Esophagus squamous epithelium (tissue), 4 donors: ENCODE measurements around the gene HMMR.

Experiments used
- CTCF ChIP-seq, 6 experiments: fragments of 450-650 bp in 4 of 6; fragments of 200-600 bp in 2 of 6; sonication (generic) in 2 of 6; IDR thresholded peaks; one replicate each; pipeline ENCODE4 v1.5.1; 2016 to 2019; ENCODE audit warnings: antibody characterized with exemption in 6 of 6, mild to moderate bottlenecking in 4 of 6, moderate library complexity in 4 of 6
- POLR2A ChIP-seq, 4 donors: fragments of 450-650 bp; IDR thresholded peaks; one replicate each; pipeline ENCODE4 v1.6.1; 2017; ENCODE audit warnings: antibody characterized with exemption in 4 of 4, mild to moderate bottlenecking in 4 of 4, moderate library complexity in 3 of 4

GRCh38 chr5:163463063-163463435 is 2.6 kb downstream of the HMMR start:
- TF ChIP-seq CTCF (IDR thresholded peaks at IDR 0.05) (no peak), POLR2A (IDR thresholded peaks at IDR 0.05) (no peak)
